ENCODE data around the gene CD99L2.
"Not testable (repeated sequence)": the region's sequence is repeated elsewhere in the genome, so short reads cannot be mapped to it uniquely, and the experiment has no call there.

Gene CD99L2

DNA sequence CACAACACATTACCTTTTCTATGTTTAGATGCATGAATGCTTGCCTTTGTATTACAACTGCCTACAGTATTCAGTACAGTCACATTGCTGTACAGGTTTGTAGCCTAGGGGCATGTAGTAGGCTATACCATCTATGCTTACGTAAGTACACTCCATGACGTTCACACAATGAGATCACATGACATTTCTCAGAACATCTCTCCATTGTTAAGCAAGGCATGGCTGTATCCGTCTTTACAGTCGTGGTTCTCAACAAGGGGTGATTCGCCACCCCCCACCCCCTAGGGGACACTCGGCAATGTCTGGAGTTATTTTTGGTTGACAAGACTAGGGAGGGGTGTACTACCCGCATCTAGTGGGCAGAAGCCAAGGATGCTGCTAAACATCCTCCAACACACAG, 12.1 kb downstream of the CD99L2 start:
- no peak for TF ChIP-seq CTCF (IDR thresholded peaks at IDR 0.05; ENCODE audit: control insufficient read depth, insufficient read depth, low read depth, low read length, missing control alignments)
- no peak overlapping the region for H3K4me3 ChIP-seq (ENCODE audit: control insufficient read depth, low read depth, low read length)
- no peak for DNase-seq (ENCODE audit: low read depth)

DNA sequence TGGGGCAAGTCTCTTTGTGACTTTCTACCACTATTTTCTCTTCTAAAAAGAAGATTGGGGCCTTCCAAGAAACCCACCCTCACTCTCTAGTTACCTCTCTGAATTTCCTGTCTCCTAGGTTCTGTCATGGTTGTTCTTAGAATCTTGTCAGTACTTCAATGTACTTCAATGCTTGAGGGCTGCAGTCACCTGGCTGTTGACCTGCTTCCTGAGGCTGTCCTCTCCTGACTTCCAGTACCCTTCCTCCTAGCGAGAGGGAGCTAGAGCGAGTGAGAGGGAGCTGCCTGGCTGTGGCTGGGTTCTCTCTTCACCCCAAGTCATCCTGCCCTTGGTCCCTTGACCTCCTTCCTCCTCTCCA, 17.7 kb downstream of the CD99L2 start:
- H3K4me3 ChIP-seq (ENCODE audit: control insufficient read depth, low read depth, low read length): no peak overlapping the region
- no peak for TF ChIP-seq CTCF (IDR thresholded peaks at IDR 0.05; ENCODE audit: control insufficient read depth, insufficient read depth, low read depth, low read length, missing control alignments)
- DNase-seq (ENCODE audit: low read depth): no peak

- H3K4me3 ChIP-seq (ENCODE audit: control insufficient read depth, low read depth, low read length): no peak overlapping the region
- TF ChIP-seq CTCF (IDR thresholded peaks at IDR 0.05; ENCODE audit: control insufficient read depth, insufficient read depth, low read depth, low read length, missing control alignments): no peak
- DNase-seq (ENCODE audit: low read depth): no peak
Observed at GRCh38 chrX:150879855-150880807, 18.3 kb downstream of the CD99L2 start.

- not testable (repeated sequence) for DNase-seq (ENCODE audit: low read depth); H3K4me3 ChIP-seq (ENCODE audit: control insufficient read depth, low read depth, low read length)
Observed at GRCh38 chrX:150875621-150876020, 22.8 kb downstream of the CD99L2 start.

DNA sequence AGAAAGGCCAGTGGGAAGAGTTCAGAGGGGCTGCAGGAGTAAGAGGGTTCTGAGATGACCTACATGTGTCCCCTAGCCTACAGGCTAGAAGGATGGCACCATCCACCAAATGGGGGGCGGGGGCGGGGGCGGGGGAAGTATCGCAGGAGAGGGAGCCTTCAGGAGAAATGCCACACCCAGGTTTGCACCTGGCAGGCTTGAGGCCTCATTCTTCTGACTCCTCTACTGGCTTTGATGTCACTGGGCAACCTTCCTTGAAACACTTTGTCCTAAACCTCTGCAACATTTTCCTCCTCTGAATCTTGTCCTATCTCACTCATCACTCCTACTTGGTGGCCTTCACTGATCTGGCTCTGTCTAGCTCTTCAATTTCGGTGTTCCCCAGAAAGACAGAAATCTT, 24.0 kb downstream of the CD99L2 start:
- no peak for TF ChIP-seq CTCF (IDR thresholded peaks at IDR 0.05; ENCODE audit: control insufficient read depth, insufficient read depth, low read depth, low read length, missing control alignments)
- H3K4me3 ChIP-seq (ENCODE audit: control insufficient read depth, low read depth, low read length): no peak overlapping the region
- no peak for DNase-seq (ENCODE audit: low read depth)

DNA sequence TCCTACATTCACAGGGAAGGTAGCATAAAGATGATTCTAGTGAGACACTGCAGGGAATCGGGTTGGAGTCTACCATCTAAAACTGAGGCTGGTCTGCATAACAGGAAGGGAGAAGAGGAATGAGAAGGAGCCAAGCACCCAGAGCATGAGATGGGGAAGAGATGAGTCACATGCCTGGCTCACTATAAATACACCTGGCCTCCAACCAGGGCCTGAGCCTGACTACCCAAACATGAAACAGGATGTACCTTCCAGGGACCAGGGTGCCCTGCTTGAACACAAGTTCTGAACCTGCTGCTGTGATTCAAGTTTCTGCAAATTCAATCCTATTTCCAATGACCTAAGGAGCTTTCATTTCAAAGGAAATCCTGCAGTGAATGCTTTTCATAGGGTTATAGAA, 24.9 kb downstream of the CD99L2 start:
- DNase-seq (ENCODE audit: low read depth): no peak
- no peak overlapping the region for H3K4me3 ChIP-seq (ENCODE audit: control insufficient read depth, low read depth, low read length)
- no peak for TF ChIP-seq CTCF (IDR thresholded peaks at IDR 0.05; ENCODE audit: control insufficient read depth, insufficient read depth, low read depth, low read length, missing control alignments)

GRCh38 chrX:150872773-150873336, 25.6 kb downstream of the CD99L2 start:
- H3K4me3 ChIP-seq (ENCODE audit: control insufficient read depth, low read depth, low read length): no peak overlapping the region
- TF ChIP-seq CTCF (IDR thresholded peaks at IDR 0.05; ENCODE audit: control insufficient read depth, insufficient read depth, low read depth, low read length, missing control alignments): no peak
- DNase-seq (ENCODE audit: low read depth): no peak
